MM.1S (cell line): ENCODE measurements around the gene SWSAP1.

ENCODE experiments used
- DNase-seq: peaks from one replicate; pipeline ENCODE4 v3.0.0-alpha.2; 2015
- H2AFZ ChIP-seq: fragments of 300-600 bp; sonication (generic); 2 replicates; pipeline ENCODE4 v1.6.0; 2016; ENCODE audit warnings: antibody characterized with exemption, low read length
- H3F3A ChIP-seq: fragments of 300-600 bp; sonication (generic); 2 replicates; pipeline ENCODE4 v1.6.1; 2016; ENCODE audit warnings: mild to moderate bottlenecking, antibody characterized with exemption, low read length, moderate library complexity, mixed read lengths; ENCODE audit not compliant: insufficient read depth
- H3K27ac ChIP-seq: fragments of 300-600 bp; sonication (generic); 2 replicates; pipeline ENCODE4 v1.5.1; 2016; ENCODE audit warnings: mild to moderate bottlenecking, low read length
- H3K27me3 ChIP-seq: fragments of 300-600 bp; sonication (generic); replicated peaks from 2 replicates; pipeline ENCODE4 v1.6.0; 2016; ENCODE audit warnings: low read length; ENCODE audit not compliant: insufficient read depth
- H3K36me3 ChIP-seq: fragments of 300-600 bp; sonication (generic); replicated peaks from 2 replicates; pipeline ENCODE4 v1.6.1; 2016; ENCODE audit warnings: mild to moderate bottlenecking, low read length, mixed read lengths; ENCODE audit not compliant: insufficient read depth
- H3K4me1 ChIP-seq: fragments of 300-600 bp; sonication (generic); 2 replicates; pipeline ENCODE4 v1.6.1; 2016; ENCODE audit warnings: low read length, mixed read lengths
- H3K4me2 ChIP-seq: fragments of 300-600 bp; sonication (generic); 2 replicates; pipeline ENCODE4 v1.6.0; 2016; ENCODE audit warnings: low read depth, low read length
- H3K4me3 ChIP-seq: fragments of 300-600 bp; sonication (generic); 2 replicates; pipeline ENCODE4 v1.5.1; 2016; ENCODE audit warnings: low read length, mixed read lengths
- H3K79me2 ChIP-seq: fragments of 300-600 bp; sonication (generic); 2 replicates; pipeline ENCODE4 v1.6.1; 2016; ENCODE audit warnings: mixed run types, low read length, mixed read lengths
- H3K9ac ChIP-seq: fragments of 300-600 bp; sonication (generic); 2 replicates; pipeline ENCODE4 v1.6.1; 2016; ENCODE audit warnings: low read length, mixed read lengths
- H3K9me2 ChIP-seq: fragments of 300-600 bp; sonication (generic); replicated peaks from 2 replicates; pipeline ENCODE4 v1.6.1; 2016; ENCODE audit warnings: mild to moderate bottlenecking, low read length, mixed read lengths; ENCODE audit not compliant: insufficient read depth
- H3K9me3 ChIP-seq: fragments of 300-600 bp; sonication (generic); replicated peaks from 2 replicates; pipeline ENCODE4 v1.6.1; 2016; ENCODE audit warnings: mild to moderate bottlenecking, low read length, mixed read lengths; ENCODE audit not compliant: insufficient read depth
- H4K20me1 ChIP-seq: fragments of 300-600 bp; sonication (generic); 2 replicates; pipeline ENCODE4 v1.6.1; 2016; ENCODE audit warnings: mild to moderate bottlenecking, low read length, moderate library complexity, mixed read lengths; ENCODE audit not compliant: insufficient read depth
- EZH2 ChIP-seq: fragments of 300-600 bp; sonication (generic); optimal IDR thresholded peaks from 2 replicates; pipeline ENCODE3; 2017; ENCODE audit warnings: low read depth, mild to moderate bottlenecking, antibody characterized with exemption, low read length, mixed read lengths
- EZH2phosphoT487 ChIP-seq: fragments of 300-600 bp; sonication (generic); IDR thresholded peaks from 2 replicates; pipeline ENCODE4 v1.6.1; 2018; ENCODE audit warnings: antibody characterized with exemption, low read length
- TF ChIP-seq, protein P1 (sequence below): fragments of 300-600 bp; sonication (generic); IDR thresholded peaks from 2 replicates; pipeline ENCODE4 v1.5.1; 2016; ENCODE audit warnings: antibody characterized with exemption, low read length, mixed read lengths

SWSAP1 gene

DNA sequence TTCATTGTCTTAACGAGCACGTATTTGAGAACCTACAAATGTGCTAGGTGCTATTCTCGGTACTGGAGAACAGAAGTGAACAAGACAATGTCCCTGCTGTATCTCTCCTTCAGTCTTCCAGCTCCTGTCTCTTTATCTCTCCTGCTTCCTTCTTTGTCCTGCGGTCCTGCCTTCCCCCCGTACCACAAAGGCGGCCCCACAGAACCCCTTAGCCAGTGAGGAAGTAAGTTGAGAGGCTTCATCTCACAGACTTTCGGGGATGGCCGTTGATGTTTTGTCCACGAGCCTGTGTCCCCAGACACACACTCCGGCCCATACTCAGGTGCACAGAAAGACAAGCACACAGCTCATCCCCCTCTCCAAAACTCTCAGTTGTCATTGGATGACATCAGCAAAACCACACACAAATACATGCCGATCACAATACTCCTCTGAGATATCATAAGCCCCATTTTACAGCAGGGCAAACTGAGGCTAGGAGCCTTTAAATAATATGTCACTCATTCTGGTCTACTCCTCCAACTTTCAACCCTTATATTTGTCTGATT, 507 bp upstream of the SWSAP1 start:
- no peak for DNase-seq
- Histone ChIP-seq H3K9me3 (no peaks in the 10 kb centered on the region), H4K20me1 (no peaks in the 10 kb centered on the region), H3K36me3 (no peaks in the 10 kb centered on the region), H3F3A (no peaks in the 10 kb centered on the region), H3K9me2 (no peaks in the 10 kb centered on the region), H3K27me3 (no peaks in the 10 kb centered on the region), H3K79me2 (peaks cover 12% of the 10 kb centered on the region), H3K4me1 (peaks cover 19% of the 10 kb centered on the region), H2AFZ (peak overlapping the region; percentile 80), H3K4me3 (peak overlapping the region; percentile 84), H3K4me2 (peak overlapping the region; percentile 94), H3K27ac (no peak overlapping the region; the same call in 1 of the 2 replicates), H3K9ac (peak overlapping the region; percentile 91; the same call in 1 of the 2 replicates)
- TF ChIP-seq EZH2phosphoT487, result no peak
- TF ChIP-seq EZH2, result no peak
- TF ChIP-seq, protein P1, sequence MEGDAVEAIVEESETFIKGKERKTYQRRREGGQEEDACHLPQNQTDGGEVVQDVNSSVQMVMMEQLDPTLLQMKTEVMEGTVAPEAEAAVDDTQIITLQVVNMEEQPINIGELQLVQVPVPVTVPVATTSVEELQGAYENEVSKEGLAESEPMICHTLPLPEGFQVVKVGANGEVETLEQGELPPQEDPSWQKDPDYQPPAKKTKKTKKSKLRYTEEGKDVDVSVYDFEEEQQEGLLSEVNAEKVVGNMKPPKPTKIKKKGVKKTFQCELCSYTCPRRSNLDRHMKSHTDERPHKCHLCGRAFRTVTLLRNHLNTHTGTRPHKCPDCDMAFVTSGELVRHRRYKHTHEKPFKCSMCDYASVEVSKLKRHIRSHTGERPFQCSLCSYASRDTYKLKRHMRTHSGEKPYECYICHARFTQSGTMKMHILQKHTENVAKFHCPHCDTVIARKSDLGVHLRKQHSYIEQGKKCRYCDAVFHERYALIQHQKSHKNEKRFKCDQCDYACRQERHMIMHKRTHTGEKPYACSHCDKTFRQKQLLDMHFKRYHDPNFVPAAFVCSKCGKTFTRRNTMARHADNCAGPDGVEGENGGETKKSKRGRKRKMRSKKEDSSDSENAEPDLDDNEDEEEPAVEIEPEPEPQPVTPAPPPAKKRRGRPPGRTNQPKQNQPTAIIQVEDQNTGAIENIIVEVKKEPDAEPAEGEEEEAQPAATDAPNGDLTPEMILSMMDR, result no peak

DNA sequence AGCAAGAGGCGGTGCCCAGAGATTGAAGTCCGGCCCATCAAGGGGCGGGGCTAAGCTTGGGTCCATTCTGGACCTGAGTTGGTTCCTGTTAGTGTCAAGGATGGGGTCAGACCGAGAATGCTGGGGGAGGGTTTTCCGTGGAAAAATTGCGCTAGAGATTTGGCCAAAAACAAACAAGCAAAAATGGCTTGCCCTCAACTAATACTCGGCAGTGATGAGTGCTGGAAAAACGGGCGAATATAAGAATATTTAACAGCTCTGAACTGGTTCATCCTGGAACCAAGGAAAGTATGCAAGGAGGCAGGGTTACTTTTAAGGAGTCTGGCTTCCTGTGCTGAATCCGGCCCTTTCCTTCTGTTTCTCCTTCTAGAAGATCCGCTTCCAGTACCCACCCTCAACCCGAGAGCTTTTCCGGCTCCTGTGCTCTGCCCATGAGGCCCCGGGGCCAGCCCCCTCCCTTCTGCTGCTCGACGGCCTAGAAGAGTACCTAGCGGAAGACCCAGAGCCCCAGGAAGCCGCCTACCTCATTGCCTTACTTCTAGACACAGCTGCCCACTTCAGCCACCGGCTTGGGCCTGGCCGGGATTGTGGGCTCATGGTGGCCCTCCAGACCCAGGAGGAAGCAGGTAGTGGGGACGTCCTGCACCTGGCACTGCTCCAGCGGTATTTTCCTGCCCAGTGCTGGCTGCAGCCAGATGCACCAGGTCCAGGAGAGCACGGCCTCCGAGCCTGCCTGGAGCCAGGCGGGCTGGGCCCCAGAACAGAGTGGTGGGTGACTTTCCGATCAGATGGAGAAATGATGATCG, 880 bp downstream of the SWSAP1 start:
- Histone ChIP-seq H3K79me2 (peaks cover 16% of the 10 kb centered on the region), H2AFZ (peak overlapping the region; percentile 17)

DNA sequence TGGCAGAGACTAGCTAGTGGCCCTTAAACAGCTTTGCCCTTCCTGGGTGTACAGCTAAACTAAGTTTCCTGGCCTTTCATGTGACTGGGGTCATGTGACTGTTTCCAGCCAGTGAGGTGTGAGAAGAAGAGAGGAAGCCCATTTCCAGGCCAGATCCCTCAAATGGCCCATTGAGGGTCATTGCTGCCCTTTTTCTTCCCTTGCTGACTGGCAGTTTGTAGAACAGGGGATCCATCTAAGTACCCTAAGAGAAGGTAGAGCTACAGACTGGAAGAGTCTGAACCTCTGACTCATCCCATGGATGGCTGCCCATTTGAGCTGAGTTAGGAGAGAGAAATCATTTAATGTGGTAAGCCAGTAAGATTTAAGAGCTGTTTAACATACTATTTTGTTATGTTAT, 2.8 kb downstream of the SWSAP1 start:
- DNase-seq, result no peak
- no peak overlapping the region for H3K4me3 ChIP-seq
- no peaks in the 10 kb centered on the region for H4K20me1 ChIP-seq
- H3K4me2 ChIP-seq, result peak overlapping the region; percentile 3; the same call in 1 of the 2 replicates
- H3K27me3 ChIP-seq, result no peaks in the 10 kb centered on the region
- TF ChIP-seq EZH2phosphoT487 (no peak), EZH2 (no peak)
- TF ChIP-seq, protein P1, result no peak
- H3K4me1 ChIP-seq, result peaks cover 26% of the 10 kb centered on the region
- no peak overlapping the region for H3K9ac ChIP-seq
- H3K36me3 ChIP-seq, result no peaks in the 10 kb centered on the region
- peaks cover 16% of the 10 kb centered on the region for H3K79me2 ChIP-seq
- peaks cover 20% of the 10 kb centered on the region; the same call in 1 of the 2 replicates for H3F3A ChIP-seq
- no peaks in the 10 kb centered on the region for H3K9me2 ChIP-seq
- H3K27ac ChIP-seq, result no peak overlapping the region
- no peaks in the 10 kb centered on the region for H3K9me3 ChIP-seq
- H2AFZ ChIP-seq, result peak overlapping the region; percentile 66

More for the DNA sequence above, 880 bp downstream of the SWSAP1 start:
- H3K27me3 ChIP-seq, result no peaks in the 10 kb centered on the region
- no peaks in the 10 kb centered on the region for H4K20me1 ChIP-seq
- no peak for TF ChIP-seq EZH2
- no peak for TF ChIP-seq EZH2phosphoT487
- TF ChIP-seq, protein P1, result no peak
- H3K27ac ChIP-seq, result peak overlapping the region; percentile 22; the same call in 1 of the 2 replicates
- H3K36me3 ChIP-seq, result no peaks in the 10 kb centered on the region
- peaks cover 4% of the 10 kb centered on the region; the same call in 1 of the 2 replicates for H3F3A ChIP-seq
- H3K4me2 ChIP-seq, result peak overlapping the region; percentile 69
- DNase-seq, result peak; percentile 62
- H3K9ac ChIP-seq, result peak overlapping the region; percentile 57
- H3K4me1 ChIP-seq, result peaks cover 25% of the 10 kb centered on the region
- no peaks in the 10 kb centered on the region for H3K9me3 ChIP-seq
- H3K9me2 ChIP-seq, result no peaks in the 10 kb centered on the region
- peak overlapping the region; percentile 84 for H3K4me3 ChIP-seq
